Measurements from ENCODE around the gene ZDHHC8.

The ZDHHC8 gene, protein sequence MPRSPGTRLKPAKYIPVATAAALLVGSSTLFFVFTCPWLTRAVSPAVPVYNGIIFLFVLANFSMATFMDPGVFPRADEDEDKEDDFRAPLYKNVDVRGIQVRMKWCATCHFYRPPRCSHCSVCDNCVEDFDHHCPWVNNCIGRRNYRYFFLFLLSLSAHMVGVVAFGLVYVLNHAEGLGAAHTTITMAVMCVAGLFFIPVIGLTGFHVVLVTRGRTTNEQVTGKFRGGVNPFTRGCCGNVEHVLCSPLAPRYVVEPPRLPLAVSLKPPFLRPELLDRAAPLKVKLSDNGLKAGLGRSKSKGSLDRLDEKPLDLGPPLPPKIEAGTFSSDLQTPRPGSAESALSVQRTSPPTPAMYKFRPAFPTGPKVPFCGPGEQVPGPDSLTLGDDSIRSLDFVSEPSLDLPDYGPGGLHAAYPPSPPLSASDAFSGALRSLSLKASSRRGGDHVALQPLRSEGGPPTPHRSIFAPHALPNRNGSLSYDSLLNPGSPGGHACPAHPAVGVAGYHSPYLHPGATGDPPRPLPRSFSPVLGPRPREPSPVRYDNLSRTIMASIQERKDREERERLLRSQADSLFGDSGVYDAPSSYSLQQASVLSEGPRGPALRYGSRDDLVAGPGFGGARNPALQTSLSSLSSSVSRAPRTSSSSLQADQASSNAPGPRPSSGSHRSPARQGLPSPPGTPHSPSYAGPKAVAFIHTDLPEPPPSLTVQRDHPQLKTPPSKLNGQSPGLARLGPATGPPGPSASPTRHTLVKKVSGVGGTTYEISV

DNA sequence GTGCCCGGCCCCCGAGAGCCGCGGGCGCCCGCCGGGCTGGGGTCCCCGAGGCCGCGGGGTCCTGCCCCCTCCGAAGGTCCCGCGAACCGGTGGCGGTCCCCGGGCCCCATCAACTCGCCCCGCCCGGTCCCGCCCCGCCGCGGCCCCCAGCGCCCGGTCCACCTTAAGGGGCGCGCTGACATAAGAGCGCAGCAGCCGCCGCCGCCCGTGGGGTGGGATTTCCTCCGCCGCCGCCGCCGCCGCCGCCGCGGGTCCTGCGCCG is at the start of gene ZDHHC8:
Gene ZDHHC8, plus strand, starts transcription at position 208 of the 262 bp plus-strand sequence. CDS start 144 bp downstream, outside the sequence.
- DNase-seq (ENCODE audit: low read depth): no peak

DNA sequence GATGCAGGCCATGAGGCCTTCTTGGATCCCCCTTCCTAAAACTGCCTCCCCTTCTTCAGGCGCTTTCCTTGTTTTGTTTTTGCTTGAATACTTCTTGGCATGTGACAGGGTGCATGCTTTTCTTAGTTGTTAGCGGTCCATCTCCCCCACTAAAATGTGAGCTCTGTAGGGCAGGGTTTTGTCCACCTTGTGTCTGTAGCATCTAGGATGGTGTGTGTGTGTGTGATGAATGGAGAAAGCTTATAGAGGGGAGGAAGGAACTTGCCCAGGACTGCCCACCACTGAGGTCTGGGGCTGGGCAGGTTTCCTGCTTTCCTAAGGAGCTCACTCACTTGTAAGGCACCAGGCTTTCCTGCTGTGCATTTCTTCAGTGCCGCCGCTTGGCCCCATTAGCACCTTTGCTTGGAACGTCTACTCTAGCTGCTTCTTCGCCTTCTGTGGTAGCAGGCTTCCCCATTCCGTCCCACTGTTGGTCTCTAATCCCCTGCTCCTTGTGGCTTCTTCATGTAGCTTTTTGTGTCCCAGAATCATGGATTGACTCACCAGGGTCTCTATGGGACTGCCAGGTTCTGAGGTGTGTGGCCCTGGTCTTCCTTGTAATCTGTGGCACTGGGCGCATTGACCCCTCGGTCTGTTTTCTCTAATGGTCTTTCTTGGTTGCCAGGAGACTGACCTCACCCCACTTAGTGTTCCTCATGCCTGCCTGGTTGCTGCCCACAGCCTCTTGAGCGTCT is 48.3 kb upstream of the ZDHHC8 start:
- DNase-seq (ENCODE audit: low read depth): no peak

DNA sequence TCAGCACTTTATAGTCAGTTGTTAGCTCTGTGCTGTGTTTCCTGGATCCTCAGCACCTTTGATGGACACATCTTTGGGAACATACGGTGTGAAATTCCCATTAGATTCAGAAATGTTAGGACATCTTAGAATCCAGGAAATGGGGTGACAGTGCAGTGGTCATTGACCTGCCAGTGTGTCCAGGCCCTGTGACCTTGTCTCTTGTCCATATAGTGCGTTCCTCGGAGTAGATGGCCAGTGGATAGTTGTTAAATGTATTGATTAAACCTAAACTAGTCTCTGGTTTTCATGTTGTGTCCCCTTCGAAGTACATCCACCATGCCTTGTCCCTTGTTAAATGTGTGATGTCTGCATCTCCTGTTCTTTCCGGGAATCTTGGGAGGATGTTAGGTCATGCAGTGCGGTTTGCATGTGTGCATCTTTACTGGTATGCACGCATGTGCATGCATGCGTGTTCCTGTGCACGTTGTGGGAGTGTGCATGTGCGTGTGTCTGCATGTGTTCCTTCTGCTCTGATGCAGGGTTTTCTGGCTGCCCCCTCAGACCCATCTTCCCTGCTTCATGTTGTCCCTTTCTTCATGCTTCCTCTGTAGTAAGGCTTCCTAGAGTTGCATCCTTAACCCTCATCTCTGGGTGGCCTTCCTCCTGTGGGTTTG is 47.6 kb upstream of the ZDHHC8 start:
- DNase-seq (ENCODE audit: low read depth): no peak

DNA sequence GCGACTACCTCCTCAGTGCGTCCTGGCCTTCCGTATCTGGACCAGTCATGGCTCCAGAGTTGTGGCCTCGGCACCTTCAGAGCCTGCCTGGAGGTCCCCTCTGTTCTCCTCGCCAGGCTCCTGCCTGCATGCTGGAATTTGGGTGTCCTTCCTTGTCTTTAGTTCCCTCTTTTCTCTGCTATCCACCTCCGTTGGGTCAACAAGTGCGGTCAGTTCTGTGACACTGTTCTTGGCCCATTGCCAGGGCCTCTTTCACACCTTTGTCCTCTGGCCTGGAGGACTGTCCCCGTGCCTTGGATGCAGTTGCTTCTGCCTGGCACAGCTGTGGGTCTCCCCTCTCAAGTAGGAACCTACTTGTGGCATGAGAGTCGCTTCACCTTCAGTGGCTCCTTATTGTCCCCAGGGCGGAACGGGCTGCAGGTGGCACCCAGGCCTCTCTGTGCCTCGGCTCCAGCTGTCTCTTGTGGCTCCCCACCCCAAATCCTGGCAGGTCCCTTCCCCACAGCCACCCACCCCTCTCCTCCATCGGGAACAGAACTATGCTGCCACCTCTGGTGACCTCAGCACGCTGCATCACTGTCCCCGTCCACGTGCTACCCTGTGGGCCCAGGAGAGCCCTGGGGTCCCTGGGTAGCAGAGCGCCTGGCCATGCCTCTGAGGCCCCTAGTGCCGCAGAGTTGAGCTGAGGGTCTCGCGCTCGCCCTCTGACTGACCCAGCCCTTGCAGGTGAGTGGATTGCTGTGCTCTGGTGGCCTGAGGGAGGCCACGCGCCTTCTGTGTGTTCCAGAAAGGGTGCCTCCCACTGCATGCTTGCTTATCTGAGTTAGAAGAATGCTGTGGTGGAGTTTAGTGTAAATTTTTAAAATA is 46.8 kb upstream of the ZDHHC8 start:
- no peak for DNase-seq (ENCODE audit: low read depth)

DNA sequence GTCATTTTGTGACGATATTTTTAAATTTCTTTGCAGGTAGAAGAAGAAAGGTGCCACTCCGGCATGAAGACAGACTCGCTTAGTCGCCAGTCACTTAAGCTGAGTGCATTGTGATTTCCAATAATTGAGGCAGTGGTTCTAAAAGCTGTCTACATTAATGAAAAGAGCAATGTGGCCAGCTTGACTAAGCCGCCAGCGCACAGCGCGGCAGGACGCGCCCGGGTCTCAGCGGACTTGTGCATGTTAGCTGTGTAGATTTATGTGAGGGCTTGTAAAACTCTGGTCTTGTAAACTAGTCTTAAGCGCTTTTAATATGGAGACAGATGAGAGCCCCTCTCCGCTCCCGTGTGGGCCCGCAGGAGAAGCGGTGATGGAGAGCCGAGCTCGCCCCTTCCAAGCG is 46.0 kb upstream of the ZDHHC8 start:
- DNase-seq (ENCODE audit: low read depth): no peak

DNA sequence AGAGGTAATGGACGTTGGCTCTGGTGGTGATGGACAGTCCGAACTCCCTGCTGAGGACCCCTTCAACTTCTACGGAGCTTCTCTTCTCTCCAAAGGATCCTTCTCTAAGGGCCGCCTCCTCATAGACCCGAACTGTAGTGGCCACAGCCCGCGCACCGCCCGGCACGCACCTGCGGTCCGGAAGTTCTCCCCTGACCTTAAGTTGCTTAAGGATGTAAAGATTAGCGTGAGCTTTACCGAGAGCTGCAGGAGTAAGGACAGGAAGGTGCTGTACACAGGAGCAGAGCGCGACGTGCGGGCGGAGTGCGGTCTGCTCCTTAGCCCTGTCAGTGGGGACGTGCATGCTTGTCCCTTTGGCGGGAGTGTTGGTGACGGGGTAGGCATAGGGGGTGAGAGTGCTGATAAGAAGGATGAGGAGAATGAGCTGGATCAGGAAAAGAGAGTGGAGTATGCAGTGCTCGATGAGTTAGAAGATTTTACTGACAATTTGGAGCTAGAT is 45.5 kb upstream of the ZDHHC8 start:
- DNase-seq (ENCODE audit: low read depth): no peak

DNA sequence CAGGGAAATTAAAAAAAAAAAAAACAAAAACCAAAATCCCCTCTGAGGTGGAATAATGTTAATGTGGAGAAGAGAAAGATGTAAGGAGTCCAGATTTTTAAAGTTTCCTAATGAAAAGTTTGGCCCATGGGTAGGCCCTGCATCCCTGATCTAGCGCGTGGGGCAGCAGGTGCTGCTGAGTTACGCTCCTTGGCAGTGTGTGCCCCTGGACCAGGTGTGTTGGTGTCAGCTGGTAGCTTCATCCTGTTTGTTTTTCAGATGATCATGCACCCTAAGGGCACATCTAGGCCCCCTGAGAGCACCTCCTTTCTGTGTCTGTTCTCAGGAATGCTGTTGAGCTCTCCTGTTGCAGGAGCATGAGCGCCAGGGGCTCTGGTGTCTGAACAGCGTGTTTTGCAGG is 44.8 kb upstream of the ZDHHC8 start:
- no peak for DNase-seq (ENCODE audit: low read depth)

DNA sequence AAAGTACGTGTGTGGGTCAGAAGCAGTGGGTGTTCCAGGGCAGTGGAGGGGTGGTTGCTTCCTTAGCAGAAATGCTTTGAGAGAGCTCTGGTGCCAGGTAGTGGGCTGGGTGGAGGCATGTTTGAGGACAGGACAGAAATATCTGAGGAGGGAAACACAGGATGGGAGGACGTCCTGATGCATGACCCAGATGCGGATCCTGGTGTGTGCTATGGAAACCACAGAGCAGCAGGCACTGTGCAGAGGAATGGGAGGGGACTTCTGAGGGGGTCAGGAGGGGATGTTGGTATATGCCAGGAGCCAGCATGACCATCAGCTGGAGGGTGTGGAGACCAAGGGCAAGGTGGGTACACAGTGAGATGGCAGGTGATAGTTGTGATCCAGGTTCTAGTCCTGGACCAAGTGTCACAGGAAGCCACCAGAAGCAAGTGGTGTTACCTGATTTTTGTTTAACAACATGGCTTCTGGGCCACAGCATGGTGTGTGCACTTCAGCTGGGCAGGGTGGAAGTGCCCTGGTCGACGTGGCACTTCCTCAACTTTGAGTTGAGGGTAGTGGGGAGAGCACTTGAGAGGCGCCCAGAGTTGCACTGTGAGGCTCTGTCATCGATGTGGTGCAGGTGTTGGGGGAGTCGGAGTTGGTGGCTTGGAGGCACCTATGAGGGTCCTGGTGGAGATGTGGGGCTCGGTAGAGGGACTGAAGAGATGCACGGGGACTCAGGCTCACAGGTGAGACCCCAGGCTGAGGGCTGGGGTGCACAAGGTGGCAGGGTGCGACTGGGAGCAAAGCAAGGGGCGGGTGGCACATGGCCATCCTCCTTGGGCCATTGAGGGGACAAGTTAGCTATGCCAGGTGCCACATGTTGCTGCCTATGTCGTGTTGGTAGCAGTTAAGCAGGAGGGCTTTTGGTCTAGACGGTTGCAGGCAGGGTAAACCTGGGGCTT is 44.0 kb upstream of the ZDHHC8 start:
- DNase-seq (ENCODE audit: low read depth): no peak

DNA sequence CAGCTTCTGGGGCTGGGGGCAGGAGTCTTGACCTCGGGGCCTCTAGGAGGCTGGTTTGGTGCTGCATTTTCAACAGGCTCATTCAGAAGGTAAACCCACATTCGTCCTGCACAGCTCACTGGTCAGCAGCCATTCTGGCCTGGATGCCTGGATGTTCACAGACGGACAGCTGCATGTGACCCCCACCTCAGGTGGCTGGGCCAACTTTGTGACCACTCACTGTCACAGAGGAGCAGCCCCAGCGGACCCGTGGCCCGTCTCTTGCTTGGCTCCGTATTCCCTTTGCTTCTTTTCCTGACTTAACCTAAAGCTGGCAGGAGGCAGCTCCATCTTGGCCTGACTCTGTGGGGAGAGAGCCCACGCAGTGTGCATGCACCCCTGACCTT is 43.3 kb upstream of the ZDHHC8 start:
- DNase-seq (ENCODE audit: low read depth): no peak

DNA sequence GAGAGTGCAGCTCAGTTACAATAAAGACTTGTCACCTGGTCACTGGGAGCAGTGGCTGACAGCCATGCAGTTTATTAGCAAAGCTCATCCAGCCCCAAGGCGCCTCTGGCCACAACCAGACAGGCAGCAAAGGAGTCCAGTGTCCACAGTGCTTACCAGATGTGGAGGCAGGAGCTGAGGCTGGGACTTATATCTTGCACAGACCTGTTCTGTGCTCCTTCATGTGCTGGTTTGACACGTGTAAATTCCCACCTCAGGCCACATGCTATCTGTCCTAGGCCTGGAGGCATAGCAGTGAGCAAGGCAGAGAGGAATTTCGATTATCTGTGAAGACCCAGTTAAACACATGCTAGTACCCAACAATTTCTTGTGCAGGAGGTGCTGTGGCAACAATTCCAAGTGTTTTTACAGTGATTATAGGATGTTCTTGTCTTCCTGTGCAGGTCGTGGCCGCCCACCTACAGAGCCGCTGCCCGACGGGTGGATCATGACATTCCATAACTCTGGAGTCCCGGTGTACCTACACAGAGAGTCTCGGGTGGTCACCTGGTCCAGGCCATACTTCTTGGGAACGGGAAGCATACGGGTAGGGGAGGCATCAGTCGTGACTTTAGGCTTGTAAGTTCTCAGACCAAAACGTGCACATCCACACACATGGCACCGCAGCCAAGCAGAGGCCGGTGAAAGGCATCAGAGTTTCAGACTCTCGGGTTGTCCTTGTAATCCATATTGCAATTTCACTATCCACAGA is 42.2 kb upstream of the ZDHHC8 start:
- no peak for DNase-seq (ENCODE audit: low read depth)

DNA sequence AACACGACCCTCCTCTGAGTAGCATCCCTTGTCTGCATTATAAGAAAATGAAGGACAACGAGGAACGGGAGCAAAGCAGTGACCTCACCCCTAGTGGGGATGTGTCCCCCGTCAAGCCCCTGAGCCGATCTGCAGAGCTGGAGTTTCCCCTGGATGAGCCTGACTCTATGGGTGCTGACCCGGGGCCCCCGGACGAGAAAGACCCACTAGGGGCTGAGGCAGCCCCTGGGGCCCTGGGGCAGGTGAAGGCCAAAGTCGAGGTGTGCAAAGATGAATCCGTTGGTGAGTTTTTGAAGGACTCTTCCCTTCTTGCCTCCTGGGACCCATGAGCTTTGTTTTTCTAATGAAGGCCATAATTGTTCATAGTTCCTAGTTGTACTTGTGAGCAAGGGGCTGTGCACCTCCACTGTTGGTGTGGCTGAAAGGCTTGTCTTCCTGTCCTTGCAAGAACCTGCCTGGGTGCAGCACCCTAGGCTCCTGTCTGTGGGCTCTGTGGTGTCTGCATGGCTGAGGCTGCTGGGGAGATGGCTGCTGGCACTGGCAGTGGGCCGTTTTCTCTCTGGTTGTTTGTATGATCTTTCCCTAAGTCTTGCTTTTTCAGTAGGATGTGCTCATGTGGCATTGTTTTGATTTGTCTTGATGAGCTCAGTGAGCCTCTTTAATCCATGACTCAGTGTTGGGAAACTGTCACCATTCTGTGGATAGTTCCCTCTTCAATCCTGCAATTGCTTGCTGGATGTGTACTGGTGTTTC is 41.5 kb upstream of the ZDHHC8 start:
- no peak for DNase-seq (ENCODE audit: low read depth)

DNA sequence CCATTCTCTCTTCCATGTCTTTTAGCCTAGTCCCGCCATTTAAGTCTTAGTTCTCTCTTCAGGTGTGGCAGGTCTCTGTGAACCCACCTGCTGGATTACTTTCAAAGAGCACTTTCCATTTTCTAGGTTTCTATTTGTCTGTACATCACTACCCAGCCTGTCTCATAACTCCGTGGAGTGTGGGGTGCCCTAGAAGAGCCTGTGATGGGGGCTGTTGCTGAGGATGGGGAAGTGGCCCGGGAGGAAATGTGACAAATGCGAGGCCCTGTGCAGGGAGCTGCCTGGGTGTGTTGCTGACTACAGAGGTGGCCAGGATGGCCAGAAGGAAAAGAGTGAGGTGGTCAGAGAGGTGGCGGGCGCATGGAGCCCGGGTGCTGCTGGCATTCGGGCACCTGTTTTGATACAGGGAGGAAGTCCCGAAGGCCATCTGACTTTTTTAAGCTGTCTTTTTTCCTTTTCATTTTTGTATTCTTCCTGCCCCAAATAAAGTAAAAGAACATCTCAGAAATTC is 40.8 kb upstream of the ZDHHC8 start:
- no peak for DNase-seq (ENCODE audit: low read depth)

DNA sequence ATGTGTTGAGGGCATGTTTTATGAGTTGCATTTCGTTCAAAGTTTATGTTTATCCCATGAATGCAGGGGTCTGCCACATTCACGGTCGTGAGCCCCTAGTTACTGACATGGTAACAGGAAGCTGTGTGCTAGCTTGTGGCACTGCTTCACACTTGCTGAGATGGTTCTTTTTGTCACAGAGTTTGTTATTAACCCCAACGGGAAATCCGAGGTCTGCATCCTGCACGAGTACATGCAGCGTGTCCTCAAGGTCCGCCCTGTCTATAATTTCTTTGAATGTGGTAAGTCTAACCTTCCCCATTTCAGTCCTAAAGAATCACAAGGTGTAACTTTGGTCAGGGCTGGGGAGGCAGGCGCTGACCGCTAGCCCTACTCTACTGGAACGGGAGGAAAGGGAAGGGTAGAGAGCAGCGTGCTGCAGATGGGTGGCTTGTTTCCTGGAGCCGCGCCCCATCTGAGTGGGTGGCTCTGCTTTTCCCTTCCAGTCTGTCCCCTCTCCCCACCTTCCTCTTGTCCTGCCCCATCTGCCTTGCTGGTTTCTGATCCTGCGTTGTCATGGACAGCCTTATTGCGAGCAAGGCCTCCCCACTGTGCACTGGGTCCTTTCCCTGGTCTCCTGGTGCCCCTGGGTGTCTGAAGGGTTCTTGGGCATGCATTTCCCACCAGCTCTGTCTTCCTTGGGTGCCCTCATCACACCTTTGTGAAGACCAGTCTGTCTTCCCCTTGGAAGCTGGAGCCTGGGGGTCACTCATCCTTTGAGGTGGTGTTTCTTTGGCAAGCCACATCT is 39.7 kb upstream of the ZDHHC8 start:
- DNase-seq (ENCODE audit: low read depth): no peak

DNA sequence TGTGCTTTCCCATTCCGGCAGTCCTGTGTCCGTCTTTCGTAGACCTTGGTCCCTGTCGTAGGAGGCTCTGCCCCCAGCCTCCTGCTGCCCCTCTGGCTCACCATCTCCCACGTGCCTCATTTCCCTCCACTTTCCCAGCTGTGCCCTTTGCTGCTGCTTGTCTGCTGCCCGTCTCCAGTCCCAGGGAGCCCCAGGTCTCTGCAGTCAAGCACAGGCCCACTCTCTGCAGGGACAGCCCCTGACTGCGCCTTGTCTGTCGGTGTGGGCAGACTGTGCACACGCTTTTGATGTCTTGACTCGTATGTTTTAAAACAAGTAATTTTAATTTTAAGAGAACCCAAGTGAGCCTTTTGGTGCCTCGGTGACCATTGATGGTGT is 39.1 kb upstream of the ZDHHC8 start:
- DNase-seq (ENCODE audit: low read depth): no peak

DNA sequence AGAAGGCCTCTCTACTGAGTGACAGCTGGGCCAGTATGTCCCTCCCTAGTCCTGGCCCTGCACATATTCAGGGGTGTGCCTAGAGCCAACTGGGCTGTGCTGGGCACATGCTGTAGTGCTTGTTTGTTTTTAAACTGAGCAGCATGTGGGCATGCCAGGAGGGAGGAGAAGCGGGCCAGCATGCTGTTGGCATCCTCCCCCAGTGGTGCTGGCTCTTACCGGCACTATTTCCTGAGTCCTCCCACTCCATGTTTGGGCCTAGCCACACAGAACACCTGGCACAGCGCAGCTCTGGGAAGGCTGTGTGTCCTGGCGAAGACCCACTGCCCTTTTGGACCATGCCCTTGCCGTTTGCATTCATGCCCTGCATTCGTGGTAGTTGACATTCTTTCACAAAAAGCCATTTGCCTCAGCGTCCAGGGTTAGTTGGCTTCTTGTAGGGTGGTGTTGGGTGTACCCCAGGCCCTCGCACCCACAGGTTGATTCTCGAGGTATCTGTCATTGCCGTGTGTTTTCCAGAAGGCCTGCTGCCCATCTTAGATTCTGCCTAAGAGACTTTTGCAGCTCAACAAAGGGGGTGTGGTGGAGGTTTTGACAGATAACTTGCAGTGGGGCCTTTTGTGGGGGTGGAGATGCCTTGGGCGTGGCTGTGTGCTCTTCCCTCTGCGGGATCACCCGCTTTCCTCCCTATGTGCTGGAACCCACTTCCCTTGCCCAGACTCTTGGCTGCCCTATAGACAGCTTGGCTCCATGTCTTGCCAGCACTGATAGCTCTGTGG is 38.0 kb upstream of the ZDHHC8 start:
- DNase-seq (ENCODE audit: low read depth): no peak

DNA sequence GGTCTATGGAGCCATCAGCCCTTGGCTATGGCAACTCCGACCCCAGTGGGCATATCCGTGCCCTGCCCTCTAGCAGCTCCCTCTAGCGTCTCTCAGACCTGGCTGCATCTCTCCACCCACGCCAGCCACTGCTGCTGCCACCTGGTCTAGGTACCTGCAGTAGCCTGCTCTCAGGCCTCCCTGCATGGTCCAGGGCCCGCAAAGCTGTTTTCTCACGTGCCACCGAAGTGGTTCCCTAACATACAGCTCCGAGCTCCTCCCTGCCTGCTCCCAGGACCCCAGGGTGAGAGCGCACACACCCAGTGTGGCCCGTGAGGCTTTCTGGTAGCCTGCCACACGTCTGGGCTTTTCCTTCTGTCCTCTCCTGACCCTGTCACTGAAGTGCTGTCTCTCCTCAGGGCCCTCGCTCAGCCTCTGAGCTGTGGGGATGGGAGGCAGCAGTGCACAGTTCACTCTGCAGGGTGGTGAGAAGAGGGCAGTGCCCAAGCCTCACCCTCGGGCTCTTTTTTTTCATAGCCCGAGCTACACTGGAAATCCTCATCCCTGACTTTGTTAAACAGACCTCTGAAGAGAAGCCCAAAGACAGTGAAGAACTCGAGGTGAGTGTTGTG is 37.3 kb upstream of the ZDHHC8 start:
- DNase-seq (ENCODE audit: low read depth): no peak

DNA sequence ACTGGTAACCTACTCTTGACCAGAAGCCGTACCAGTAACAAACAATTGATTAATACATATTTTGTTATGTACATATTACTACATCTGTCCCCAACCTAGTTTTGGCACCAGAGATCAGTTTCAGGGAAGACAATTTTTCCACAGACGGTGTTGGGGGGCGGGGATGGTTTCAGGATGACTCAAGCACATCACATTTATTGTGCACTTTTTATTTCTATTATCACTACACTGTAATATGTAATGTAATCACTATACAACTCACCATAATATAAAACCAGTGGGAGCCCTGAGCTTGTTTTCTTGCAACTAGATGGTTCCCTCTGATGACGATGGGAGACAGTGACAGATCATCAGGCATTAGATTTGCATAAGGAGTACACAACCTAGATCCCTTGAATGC is 36.1 kb upstream of the ZDHHC8 start:
- DNase-seq (ENCODE audit: low read depth): no peak
